ENCODE results near the gene CALD1. TPM values are rescaled to one million over a fixed set of nuclear protein-coding genes. Genes with fewer than 3 reads are reported as not detected.

Gene CALD1
- total and polyA plus RNA-seq, 2 experiments from 2014 or later, result 132 to 842 TPM

- Histone ChIP-seq H3K9me2 (ENCODE audit: insufficient read depth) (peaks cover 5% of the 10 kb centered on the region; the same call in 1 of the 2 replicates), H3F3A (replicated peaks; ENCODE audit: low read depth) (no peaks in the 10 kb centered on the region), H2AFZ (peak overlapping the region; percentile 85), H4K20me1 (replicated peaks; ENCODE audit: insufficient read depth) (no peaks in the 10 kb centered on the region), H3K79me2 (replicated peaks; ENCODE audit: insufficient read depth) (no peaks in the 10 kb centered on the region), H3K27me3 (ENCODE audit: insufficient read depth) (no peaks in the 10 kb centered on the region), H3K4me2 (no peak overlapping the region), H3K4me1 (ENCODE audit: insufficient read depth) (0 out of 2 replicates have a peak, but pooled peaks cover 4% of the 10 kb centered on the region), H3K36me3 (ENCODE audit: insufficient read depth) (no peaks in the 10 kb centered on the region), H3K27ac (ENCODE audit: low read depth) (no peak overlapping the region), H3K4me3 (no peak overlapping the region)
- H3K36me3 Mint-ChIP-seq (ENCODE audit: low read depth), result no peaks in the 10 kb centered on the region; the same call in 2 of the 3 replicates
- peaks cover 7% of the 10 kb centered on the region for H3K27me3 Mint-ChIP-seq (ENCODE audit: insufficient read depth, low read depth, poor library complexity)
- no peak overlapping the region for H3K27ac Mint-ChIP-seq
- no peak for DNase-seq (ENCODE audit: low spot score)
- no peak for TF ChIP-seq ZNF462 (CRISPR knock-in tag; IDR thresholded peaks at IDR 0.05)
- no peak for TF ChIP-seq ZNF114 (CRISPR knock-in tag; IDR thresholded peaks at IDR 0.05)
- TF ChIP-seq ETS1 (IDR thresholded peaks at IDR 0.05), result no peak
- TF ChIP-seq EZH2phosphoT487 (IDR thresholded peaks at IDR 0.05; ENCODE audit: unreplicated experiment), result no peak
- TF ChIP-seq STAT1 (IDR thresholded peaks at IDR 0.05; ENCODE audit: unreplicated experiment), result no peak
- no peak for TF ChIP-seq ZNF331 (CRISPR knock-in tag; IDR thresholded peaks at IDR 0.05; ENCODE audit: low read depth)
- TF ChIP-seq NANOG (IDR thresholded peaks at IDR 0.05; ENCODE audit: borderline replicate concordance), result no peak
- TF ChIP-seq POLR2AphosphoS5 (IDR thresholded peaks at IDR 0.05; ENCODE audit: low read depth), result no peak
- TF ChIP-seq CREB1 (CRISPR knock-in tag; IDR thresholded peaks at IDR 0.05; ENCODE audit: low read depth), result no peak
- no peak for TF ChIP-seq CTCF (conservative IDR thresholded peaks at IDR 0.05; ENCODE audit: low read depth in 2 of 2)
- TF ChIP-seq EZH2 (IDR thresholded peaks at IDR 0.05; ENCODE audit: low read depth, unreplicated experiment), result no peak
- TF ChIP-seq JUNB (IDR thresholded peaks at IDR 0.05; ENCODE audit: unreplicated experiment), result no peak
- TF ChIP-seq REST (IDR thresholded peaks at IDR 0.05; ENCODE audit: unreplicated experiment), result no peak
- H3K4me1 Mint-ChIP-seq, result peaks cover 13% of the 10 kb centered on the region
- H3K9me3 Mint-ChIP-seq, result no peaks in the 10 kb centered on the region; the same call in 2 of the 3 replicates
- no peak overlapping the region for H3K4me3 Mint-ChIP-seq
- ATAC-seq, result no peak
Measured at GRCh38 chr7:134771111-134771510, 8.3 kb upstream of the CALD1 start.

All from GM23338 (cell line).